ENCODE measurements around the gene TIGD3. TPM values are rescaled to one million over a fixed set of nuclear protein-coding genes. Genes with fewer than 3 reads are reported as not detected.

Gene TIGD3
- total and polyA plus RNA-seq, 2 experiments from 2014 or later, result 1.2 to 3.0 TPM

DNA sequence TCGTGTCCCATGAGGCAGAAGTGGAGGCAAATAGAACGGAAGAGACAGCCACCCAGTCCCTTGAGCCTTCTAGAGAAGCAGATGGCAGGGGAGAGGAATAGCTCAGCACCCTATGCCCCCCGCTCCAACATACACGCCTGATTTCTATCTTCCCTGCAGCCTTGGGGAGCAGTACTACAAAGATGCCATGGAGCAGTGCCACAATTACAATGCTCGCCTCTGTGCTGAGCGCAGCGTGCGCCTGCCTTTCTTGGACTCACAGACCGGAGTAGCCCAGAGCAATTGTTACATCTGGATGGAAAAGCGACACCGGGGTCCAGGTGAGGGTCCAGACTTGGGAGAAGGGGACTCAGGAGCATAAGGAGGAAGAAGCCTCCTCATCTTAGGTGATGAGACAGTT lies 14.3 kb upstream of the TIGD3 start (continued):
- no peak for TF ChIP-seq EZH2phosphoT487 (IDR thresholded peaks at IDR 0.05; ENCODE audit: unreplicated experiment)

DNA sequence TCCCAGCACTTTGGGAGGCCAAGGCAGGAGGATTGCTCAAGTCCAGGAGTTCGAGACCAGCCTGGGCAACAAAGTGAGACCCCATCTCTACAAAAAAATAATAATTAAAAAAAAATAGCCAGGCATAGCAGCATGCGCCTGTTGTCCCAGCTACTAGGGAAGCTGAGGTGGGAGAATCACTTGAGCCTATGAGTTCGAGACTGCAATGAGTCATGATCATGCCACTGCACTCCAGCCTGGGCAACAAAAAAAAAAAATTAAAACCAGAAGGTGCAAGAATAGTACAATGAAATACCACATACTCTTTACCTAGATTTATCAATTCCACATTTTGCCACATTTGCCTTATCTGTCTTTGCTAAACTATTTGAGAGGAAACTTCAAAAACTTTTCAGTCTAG lies 12.7 kb upstream of the TIGD3 start:
- Mint-ChIP-seq H3K4me3 (no peak overlapping the region), H3K27ac (no peak overlapping the region), H3K9me3 (no peaks in the 10 kb centered on the region; the same call in 2 of the 3 replicates), H3K4me1 (no peaks in the 10 kb centered on the region), H3K27me3 (ENCODE audit: insufficient read depth, low read depth, poor library complexity) (no peaks in the 10 kb centered on the region), H3K36me3 (ENCODE audit: low read depth) (peaks cover 71% of the 10 kb centered on the region)
- Histone ChIP-seq H3K4me3 (no peak overlapping the region), H3K4me2 (no peak overlapping the region), H2AFZ (no peak overlapping the region), H3K4me1 (ENCODE audit: insufficient read depth) (no peaks in the 10 kb centered on the region), H3K36me3 (ENCODE audit: insufficient read depth) (peaks cover 39% of the 10 kb centered on the region), H3F3A (replicated peaks; ENCODE audit: low read depth) (0 out of 2 replicates have a peak, but pooled peaks cover 3% of the 10 kb centered on the region), H3K27ac (ENCODE audit: low read depth) (no peak overlapping the region), H3K79me2 (replicated peaks; ENCODE audit: insufficient read depth) (peaks cover 29% of the 10 kb centered on the region), H4K20me1 (replicated peaks; ENCODE audit: insufficient read depth) (peaks cover 10% of the 10 kb centered on the region), H3K27me3 (ENCODE audit: insufficient read depth) (no peaks in the 10 kb centered on the region), H3K9me2 (ENCODE audit: insufficient read depth) (no peaks in the 10 kb centered on the region)
- TF ChIP-seq ZNF331 (CRISPR knock-in tag; IDR thresholded peaks at IDR 0.05; ENCODE audit: low read depth) (no peak), CREB1 (CRISPR knock-in tag; IDR thresholded peaks at IDR 0.05; ENCODE audit: low read depth) (no peak), EZH2phosphoT487 (IDR thresholded peaks at IDR 0.05; ENCODE audit: unreplicated experiment) (no peak), JUNB (IDR thresholded peaks at IDR 0.05; ENCODE audit: unreplicated experiment) (no peak), STAT1 (IDR thresholded peaks at IDR 0.05; ENCODE audit: unreplicated experiment) (no peak), NANOG (IDR thresholded peaks at IDR 0.05; ENCODE audit: borderline replicate concordance) (no peak), ZNF114 (CRISPR knock-in tag; IDR thresholded peaks at IDR 0.05) (no peak), EZH2 (IDR thresholded peaks at IDR 0.05; ENCODE audit: low read depth, unreplicated experiment) (no peak), POLR2AphosphoS5 (IDR thresholded peaks at IDR 0.05; ENCODE audit: low read depth) (no peak)
- TF ChIP-seq, protein P1, sequence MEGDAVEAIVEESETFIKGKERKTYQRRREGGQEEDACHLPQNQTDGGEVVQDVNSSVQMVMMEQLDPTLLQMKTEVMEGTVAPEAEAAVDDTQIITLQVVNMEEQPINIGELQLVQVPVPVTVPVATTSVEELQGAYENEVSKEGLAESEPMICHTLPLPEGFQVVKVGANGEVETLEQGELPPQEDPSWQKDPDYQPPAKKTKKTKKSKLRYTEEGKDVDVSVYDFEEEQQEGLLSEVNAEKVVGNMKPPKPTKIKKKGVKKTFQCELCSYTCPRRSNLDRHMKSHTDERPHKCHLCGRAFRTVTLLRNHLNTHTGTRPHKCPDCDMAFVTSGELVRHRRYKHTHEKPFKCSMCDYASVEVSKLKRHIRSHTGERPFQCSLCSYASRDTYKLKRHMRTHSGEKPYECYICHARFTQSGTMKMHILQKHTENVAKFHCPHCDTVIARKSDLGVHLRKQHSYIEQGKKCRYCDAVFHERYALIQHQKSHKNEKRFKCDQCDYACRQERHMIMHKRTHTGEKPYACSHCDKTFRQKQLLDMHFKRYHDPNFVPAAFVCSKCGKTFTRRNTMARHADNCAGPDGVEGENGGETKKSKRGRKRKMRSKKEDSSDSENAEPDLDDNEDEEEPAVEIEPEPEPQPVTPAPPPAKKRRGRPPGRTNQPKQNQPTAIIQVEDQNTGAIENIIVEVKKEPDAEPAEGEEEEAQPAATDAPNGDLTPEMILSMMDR (conservative IDR thresholded peaks at IDR 0.05; ENCODE audit: low read depth in 2 of 2), result no peak
- TF ChIP-seq, protein P2, sequence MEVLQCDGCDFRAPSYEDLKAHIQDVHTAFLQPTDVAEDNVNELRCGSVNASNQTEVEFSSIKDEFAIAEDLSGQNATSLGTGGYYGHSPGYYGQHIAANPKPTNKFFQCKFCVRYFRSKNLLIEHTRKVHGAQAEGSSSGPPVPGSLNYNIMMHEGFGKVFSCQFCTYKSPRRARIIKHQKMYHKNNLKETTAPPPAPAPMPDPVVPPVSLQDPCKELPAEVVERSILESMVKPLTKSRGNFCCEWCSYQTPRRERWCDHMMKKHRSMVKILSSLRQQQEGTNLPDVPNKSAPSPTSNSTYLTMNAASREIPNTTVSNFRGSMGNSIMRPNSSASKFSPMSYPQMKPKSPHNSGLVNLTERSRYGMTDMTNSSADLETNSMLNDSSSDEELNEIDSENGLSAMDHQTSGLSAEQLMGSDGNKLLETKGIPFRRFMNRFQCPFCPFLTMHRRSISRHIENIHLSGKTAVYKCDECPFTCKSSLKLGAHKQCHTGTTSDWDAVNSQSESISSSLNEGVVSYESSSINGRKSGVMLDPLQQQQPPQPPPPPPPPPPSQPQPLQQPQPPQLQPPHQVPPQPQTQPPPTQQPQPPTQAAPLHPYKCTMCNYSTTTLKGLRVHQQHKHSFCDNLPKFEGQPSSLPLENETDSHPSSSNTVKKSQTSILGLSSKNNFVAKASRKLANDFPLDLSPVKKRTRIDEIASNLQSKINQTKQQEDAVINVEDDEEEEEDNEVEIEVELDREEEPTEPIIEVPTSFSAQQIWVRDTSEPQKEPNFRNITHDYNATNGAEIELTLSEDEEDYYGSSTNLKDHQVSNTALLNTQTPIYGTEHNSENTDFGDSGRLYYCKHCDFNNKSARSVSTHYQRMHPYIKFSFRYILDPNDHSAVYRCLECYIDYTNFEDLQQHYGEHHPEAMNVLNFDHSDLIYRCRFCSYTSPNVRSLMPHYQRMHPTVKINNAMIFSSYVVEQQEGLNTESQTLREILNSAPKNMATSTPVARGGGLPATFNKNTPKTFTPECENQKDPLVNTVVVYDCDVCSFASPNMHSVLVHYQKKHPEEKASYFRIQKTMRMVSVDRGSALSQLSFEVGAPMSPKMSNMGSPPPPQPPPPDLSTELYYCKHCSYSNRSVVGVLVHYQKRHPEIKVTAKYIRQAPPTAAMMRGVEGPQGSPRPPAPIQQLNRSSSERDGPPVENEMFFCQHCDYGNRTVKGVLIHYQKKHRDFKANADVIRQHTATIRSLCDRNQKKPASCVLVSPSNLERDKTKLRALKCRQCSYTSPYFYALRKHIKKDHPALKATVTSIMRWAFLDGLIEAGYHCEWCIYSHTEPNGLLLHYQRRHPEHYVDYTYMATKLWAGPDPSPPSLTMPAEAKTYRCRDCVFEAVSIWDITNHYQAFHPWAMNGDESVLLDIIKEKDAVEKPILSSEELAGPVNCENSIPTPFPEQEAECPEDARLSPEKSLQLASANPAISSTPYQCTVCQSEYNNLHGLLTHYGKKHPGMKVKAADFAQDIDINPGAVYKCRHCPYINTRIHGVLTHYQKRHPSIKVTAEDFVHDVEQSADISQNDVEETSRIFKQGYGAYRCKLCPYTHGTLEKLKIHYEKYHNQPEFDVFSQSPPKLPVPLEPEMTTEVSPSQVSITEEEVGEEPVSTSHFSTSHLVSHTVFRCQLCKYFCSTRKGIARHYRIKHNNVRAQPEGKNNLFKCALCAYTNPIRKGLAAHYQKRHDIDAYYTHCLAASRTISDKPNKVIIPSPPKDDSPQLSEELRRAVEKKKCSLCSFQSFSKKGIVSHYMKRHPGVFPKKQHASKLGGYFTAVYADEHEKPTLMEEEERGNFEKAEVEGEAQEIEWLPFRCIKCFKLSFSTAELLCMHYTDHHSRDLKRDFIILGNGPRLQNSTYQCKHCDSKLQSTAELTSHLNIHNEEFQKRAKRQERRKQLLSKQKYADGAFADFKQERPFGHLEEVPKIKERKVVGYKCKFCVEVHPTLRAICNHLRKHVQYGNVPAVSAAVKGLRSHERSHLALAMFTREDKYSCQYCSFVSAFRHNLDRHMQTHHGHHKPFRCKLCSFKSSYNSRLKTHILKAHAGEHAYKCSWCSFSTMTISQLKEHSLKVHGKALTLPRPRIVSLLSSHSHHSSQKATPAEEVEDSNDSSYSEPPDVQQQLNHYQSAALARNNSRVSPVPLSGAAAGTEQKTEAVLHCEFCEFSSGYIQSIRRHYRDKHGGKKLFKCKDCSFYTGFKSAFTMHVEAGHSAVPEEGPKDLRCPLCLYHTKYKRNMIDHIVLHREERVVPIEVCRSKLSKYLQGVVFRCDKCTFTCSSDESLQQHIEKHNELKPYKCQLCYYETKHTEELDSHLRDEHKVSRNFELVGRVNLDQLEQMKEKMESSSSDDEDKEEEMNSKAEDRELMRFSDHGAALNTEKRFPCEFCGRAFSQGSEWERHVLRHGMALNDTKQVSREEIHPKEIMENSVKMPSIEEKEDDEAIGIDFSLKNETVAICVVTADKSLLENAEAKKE (CRISPR knock-in tag; IDR thresholded peaks at IDR 0.05), result no peak
- TF ChIP-seq, protein P3, sequence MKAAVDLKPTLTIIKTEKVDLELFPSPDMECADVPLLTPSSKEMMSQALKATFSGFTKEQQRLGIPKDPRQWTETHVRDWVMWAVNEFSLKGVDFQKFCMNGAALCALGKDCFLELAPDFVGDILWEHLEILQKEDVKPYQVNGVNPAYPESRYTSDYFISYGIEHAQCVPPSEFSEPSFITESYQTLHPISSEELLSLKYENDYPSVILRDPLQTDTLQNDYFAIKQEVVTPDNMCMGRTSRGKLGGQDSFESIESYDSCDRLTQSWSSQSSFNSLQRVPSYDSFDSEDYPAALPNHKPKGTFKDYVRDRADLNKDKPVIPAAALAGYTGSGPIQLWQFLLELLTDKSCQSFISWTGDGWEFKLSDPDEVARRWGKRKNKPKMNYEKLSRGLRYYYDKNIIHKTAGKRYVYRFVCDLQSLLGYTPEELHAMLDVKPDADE (IDR thresholded peaks at IDR 0.05), result no peak
- TF ChIP-seq, protein P4, sequence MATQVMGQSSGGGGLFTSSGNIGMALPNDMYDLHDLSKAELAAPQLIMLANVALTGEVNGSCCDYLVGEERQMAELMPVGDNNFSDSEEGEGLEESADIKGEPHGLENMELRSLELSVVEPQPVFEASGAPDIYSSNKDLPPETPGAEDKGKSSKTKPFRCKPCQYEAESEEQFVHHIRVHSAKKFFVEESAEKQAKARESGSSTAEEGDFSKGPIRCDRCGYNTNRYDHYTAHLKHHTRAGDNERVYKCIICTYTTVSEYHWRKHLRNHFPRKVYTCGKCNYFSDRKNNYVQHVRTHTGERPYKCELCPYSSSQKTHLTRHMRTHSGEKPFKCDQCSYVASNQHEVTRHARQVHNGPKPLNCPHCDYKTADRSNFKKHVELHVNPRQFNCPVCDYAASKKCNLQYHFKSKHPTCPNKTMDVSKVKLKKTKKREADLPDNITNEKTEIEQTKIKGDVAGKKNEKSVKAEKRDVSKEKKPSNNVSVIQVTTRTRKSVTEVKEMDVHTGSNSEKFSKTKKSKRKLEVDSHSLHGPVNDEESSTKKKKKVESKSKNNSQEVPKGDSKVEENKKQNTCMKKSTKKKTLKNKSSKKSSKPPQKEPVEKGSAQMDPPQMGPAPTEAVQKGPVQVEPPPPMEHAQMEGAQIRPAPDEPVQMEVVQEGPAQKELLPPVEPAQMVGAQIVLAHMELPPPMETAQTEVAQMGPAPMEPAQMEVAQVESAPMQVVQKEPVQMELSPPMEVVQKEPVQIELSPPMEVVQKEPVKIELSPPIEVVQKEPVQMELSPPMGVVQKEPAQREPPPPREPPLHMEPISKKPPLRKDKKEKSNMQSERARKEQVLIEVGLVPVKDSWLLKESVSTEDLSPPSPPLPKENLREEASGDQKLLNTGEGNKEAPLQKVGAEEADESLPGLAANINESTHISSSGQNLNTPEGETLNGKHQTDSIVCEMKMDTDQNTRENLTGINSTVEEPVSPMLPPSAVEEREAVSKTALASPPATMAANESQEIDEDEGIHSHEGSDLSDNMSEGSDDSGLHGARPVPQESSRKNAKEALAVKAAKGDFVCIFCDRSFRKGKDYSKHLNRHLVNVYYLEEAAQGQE (IDR thresholded peaks at IDR 0.05; ENCODE audit: unreplicated experiment), result no peak
- DNase-seq (ENCODE audit: low spot score) (no peak), ATAC-seq (no peak)

Data from GM23338 (cell line).